HepG2 (cell line): Measurements from ENCODE around the gene PTPA. TPM values are rescaled to one million over a fixed set of nuclear protein-coding genes. Genes with fewer than 3 reads are reported as not detected.

Experiments
- ASH2L ChIP-seq: fragments of 300-600, 200-600 bp; sonication (generic); IDR thresholded peaks from 2 replicates; pipeline ENCODE4 v1.7.0; 2017; ENCODE audit warnings: low read depth, mild to moderate bottlenecking, moderate library complexity, mixed read lengths, low read length; ENCODE audit not compliant: insufficient read length
- FOXC1 ChIP-seq: sonication (generic); formaldehyde crosslinking; IDR thresholded peaks from 2 replicates; pipeline ENCODE4 v1.8.0; 2022; ENCODE audit warnings: mild to moderate bottlenecking, missing genetic modification reagents, borderline replicate concordance
- FOXK2 ChIP-seq: fragments of 450-650 bp; IDR thresholded peaks from 2 replicates; pipeline ENCODE4 v1.6.1; 2016
- HES4 ChIP-seq: sonication (generic); formaldehyde crosslinking; IDR thresholded peaks from 2 replicates; pipeline ENCODE4 v1.9.0; 2021; ENCODE audit warnings: mild to moderate bottlenecking, missing genetic modification reagents, borderline replicate concordance
- HMGA1 ChIP-seq: sonication (generic); formaldehyde crosslinking; conservative IDR thresholded peaks from 2 replicates; pipeline ENCODE4 v1.4.0; 2020; ENCODE audit warnings: missing genetic modification reagents
- KDM5A ChIP-seq: fragments of 200-600 bp; sonication (generic); IDR thresholded peaks from 2 replicates; pipeline ENCODE4 v1.7.0; 2018; ENCODE audit warnings: antibody characterized with exemption, mild to moderate bottlenecking, low read length, borderline replicate concordance
- NFYB ChIP-seq: sonication (generic); formaldehyde crosslinking; IDR thresholded peaks from 2 replicates; pipeline ENCODE4 v1.4.0; 2020; ENCODE audit warnings: missing genetic modification reagents
- PHB2 ChIP-seq: fragments of 450-650 bp; IDR thresholded peaks from 2 replicates; pipeline ENCODE4 v1.6.1; 2018; ENCODE audit not compliant: partially characterized antibody
- ZNF672 ChIP-seq: sonication (generic); formaldehyde crosslinking; IDR thresholded peaks from 2 replicates; pipeline ENCODE4 v1.8.1; 2022; ENCODE audit warnings: missing genetic modification reagents
- polyA plus RNA-seq, 8 experiments: library from polyadenylated mRNA; depleted of rRNA in 3 of 8; stranded (reverse) in 7 of 8; unstranded in 1 of 8; fragments of >200 nt; fragmentation: Illumina TruSeq in 4 of 8; extraction: Trizol in 4 of 8; gene quantifications; 2 replicates each; pipeline versions ENCODE4 v1.2.1 to v1.2.3, GENCODE V29; 2011 to 2016; ENCODE audit warnings: low read depth in 4 of 8, missing spikeins in 1 of 8, mixed read lengths in 1 of 8; ENCODE audit not compliant: insufficient read depth in 1 of 8
- total RNA-seq, 5 experiments: library from RNA; depleted of rRNA; stranded (reverse); fragments of >200 nt; fragmentation: Illumina TruSeq; extraction: Trizol; gene quantifications; 2 replicates each; pipeline ENCODE4 v1.2.3, GENCODE V29; 2016; ENCODE audit warnings: low read depth in 1 of 5
- TF ChIP-seq, protein P1 (sequence below), 2 experiments: fragments of 450-650 bp in 1 of 2; sonication (generic) in 1 of 2; formaldehyde crosslinking in 1 of 2; IDR thresholded peaks; 2 replicates each; pipeline versions ENCODE4 v1.6.1 to v1.8.0; 2016 to 2022; ENCODE audit warnings: antibody characterized with exemption in 1 of 2, mild to moderate bottlenecking in 1 of 2, missing genetic modification reagents in 1 of 2
- TF ChIP-seq, protein P2 (sequence below): sonication (generic); formaldehyde crosslinking; IDR thresholded peaks from 2 replicates; pipeline ENCODE4 v1.4.0; 2020; ENCODE audit warnings: missing genetic modification reagents
- TF ChIP-seq, protein P3 (sequence below): fragments of 450-650 bp; IDR thresholded peaks from 2 replicates; pipeline ENCODE4 v1.6.1; 2016
- TF ChIP-seq, protein P4 (sequence below): sonication (generic); formaldehyde crosslinking; IDR thresholded peaks from 2 replicates; pipeline ENCODE4 v1.8.0; 2023; ENCODE audit warnings: mild to moderate bottlenecking, missing genetic modification reagents

Gene PTPA
- total and polyA plus RNA-seq, 2 of the 13 experiments (the other 11 are each of a cell fraction or from before 2014, with no cell fraction given), result 79.3 to 105 TPM

DNA sequence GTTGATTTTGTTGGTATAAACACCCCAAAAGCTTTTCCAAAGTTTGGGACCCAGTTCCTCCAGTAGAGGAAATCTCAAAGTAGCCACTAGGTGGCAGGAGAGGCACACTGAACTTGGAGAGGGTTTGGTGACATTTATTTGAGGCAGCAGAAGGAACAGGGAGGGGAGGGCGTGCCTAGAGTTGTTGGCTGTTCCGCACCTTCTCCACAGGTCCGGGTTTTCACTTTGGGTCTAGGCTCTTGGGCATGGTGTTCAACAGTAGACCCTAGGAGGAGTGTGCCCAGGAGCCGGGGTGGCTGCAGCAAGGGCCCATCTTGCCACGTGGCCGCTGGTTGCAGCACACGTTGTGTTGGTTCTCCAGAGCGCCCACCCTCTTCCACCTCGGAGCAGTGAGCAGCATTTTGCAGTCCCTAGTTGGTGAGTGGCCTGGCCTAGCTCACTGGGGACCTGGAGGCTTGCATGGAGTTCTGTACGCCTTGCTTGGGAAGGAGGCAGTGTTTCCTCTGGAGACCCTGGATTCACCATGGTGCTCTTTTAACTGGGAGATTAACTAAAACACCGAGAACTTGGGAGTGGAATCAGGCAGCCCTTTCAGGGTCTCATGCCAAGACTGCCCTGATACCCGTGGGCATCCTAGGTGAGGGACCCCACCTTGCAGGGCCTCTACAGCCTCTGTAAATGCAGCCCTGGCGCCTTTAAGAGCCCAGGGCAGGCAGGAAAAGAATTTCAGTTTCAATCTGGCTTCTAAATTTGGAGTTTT, 28.2 kb downstream of the PTPA start (continued):
- TF ChIP-seq ASH2L (peak; percentile 31), KDM5A (no peak), FOXC1 (CRISPR knock-in tag) (no peak), ZNF672 (CRISPR knock-in tag) (no peak), FOXK2 (no peak), HES4 (CRISPR knock-in tag) (no peak), NFYB (CRISPR knock-in tag) (no peak), PHB2 (no peak), HMGA1 (no peak)
- TF ChIP-seq, protein P1, sequence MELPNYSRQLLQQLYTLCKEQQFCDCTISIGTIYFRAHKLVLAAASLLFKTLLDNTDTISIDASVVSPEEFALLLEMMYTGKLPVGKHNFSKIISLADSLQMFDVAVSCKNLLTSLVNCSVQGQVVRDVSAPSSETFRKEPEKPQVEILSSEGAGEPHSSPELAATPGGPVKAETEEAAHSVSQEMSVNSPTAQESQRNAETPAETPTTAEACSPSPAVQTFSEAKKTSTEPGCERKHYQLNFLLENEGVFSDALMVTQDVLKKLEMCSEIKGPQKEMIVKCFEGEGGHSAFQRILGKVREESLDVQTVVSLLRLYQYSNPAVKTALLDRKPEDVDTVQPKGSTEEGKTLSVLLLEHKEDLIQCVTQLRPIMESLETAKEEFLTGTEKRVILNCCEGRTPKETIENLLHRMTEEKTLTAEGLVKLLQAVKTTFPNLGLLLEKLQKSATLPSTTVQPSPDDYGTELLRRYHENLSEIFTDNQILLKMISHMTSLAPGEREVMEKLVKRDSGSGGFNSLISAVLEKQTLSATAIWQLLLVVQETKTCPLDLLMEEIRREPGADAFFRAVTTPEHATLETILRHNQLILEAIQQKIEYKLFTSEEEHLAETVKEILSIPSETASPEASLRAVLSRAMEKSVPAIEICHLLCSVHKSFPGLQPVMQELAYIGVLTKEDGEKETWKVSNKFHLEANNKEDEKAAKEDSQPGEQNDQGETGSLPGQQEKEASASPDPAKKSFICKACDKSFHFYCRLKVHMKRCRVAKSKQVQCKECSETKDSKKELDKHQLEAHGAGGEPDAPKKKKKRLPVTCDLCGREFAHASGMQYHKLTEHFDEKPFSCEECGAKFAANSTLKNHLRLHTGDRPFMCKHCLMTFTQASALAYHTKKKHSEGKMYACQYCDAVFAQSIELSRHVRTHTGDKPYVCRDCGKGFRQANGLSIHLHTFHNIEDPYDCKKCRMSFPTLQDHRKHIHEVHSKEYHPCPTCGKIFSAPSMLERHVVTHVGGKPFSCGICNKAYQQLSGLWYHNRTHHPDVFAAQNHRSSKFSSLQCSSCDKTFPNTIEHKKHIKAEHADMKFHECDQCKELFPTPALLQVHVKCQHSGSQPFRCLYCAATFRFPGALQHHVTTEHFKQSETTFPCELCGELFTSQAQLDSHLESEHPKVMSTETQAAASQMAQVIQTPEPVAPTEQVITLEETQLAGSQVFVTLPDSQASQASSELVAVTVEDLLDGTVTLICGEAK (IDR thresholded peaks at IDR 0.05), result no peak
- TF ChIP-seq, protein P1 (CRISPR knock-in tag; IDR thresholded peaks at IDR 0.05), result no peak
- TF ChIP-seq, protein P2, sequence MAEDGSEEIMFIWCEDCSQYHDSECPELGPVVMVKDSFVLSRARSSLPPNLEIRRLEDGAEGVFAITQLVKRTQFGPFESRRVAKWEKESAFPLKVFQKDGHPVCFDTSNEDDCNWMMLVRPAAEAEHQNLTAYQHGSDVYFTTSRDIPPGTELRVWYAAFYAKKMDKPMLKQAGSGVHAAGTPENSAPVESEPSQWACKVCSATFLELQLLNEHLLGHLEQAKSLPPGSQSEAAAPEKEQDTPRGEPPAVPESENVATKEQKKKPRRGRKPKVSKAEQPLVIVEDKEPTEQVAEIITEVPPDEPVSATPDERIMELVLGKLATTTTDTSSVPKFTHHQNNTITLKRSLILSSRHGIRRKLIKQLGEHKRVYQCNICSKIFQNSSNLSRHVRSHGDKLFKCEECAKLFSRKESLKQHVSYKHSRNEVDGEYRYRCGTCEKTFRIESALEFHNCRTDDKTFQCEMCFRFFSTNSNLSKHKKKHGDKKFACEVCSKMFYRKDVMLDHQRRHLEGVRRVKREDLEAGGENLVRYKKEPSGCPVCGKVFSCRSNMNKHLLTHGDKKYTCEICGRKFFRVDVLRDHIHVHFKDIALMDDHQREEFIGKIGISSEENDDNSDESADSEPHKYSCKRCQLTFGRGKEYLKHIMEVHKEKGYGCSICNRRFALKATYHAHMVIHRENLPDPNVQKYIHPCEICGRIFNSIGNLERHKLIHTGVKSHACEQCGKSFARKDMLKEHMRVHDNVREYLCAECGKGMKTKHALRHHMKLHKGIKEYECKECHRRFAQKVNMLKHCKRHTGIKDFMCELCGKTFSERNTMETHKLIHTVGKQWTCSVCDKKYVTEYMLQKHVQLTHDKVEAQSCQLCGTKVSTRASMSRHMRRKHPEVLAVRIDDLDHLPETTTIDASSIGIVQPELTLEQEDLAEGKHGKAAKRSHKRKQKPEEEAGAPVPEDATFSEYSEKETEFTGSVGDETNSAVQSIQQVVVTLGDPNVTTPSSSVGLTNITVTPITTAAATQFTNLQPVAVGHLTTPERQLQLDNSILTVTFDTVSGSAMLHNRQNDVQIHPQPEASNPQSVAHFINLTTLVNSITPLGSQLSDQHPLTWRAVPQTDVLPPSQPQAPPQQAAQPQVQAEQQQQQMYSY, result 0 out of 2 replicates have a peak, but pooled peaks have one; percentile 59
- TF ChIP-seq, protein P3, sequence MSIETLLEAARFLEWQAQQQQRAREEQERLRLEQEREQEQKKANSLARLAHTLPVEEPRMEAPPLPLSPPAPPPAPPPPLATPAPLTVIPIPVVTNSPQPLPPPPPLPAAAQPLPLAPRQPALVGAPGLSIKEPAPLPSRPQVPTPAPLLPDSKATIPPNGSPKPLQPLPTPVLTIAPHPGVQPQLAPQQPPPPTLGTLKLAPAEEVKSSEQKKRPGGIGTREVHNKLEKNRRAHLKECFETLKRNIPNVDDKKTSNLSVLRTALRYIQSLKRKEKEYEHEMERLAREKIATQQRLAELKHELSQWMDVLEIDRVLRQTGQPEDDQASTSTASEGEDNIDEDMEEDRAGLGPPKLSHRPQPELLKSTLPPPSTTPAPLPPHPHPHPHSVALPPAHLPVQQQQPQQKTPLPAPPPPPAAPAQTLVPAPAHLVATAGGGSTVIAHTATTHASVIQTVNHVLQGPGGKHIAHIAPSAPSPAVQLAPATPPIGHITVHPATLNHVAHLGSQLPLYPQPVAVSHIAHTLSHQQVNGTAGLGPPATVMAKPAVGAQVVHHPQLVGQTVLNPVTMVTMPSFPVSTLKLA, result peak; percentile 74
- TF ChIP-seq, protein P4, sequence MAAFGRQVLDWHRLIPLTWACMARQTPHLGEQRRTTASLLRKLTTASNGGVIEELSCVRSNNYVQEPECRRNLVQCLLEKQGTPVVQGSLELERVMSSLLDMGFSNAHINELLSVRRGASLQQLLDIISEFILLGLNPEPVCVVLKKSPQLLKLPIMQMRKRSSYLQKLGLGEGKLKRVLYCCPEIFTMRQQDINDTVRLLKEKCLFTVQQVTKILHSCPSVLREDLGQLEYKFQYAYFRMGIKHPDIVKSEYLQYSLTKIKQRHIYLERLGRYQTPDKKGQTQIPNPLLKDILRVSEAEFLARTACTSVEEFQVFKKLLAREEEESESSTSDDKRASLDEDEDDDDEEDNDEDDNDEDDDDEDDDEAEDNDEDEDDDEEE, result no peak
